ENCODE results near the gene BBS10. TPM values are rescaled to one million over a fixed set of nuclear protein-coding genes. Genes with fewer than 3 reads are reported as not detected.
"Not testable (repeated sequence)": the region's sequence is repeated elsewhere in the genome, so short reads cannot be mapped to it uniquely, and the experiment has no call there.

The BBS10 gene
- 8.5 TPM for total RNA-seq

DNA sequence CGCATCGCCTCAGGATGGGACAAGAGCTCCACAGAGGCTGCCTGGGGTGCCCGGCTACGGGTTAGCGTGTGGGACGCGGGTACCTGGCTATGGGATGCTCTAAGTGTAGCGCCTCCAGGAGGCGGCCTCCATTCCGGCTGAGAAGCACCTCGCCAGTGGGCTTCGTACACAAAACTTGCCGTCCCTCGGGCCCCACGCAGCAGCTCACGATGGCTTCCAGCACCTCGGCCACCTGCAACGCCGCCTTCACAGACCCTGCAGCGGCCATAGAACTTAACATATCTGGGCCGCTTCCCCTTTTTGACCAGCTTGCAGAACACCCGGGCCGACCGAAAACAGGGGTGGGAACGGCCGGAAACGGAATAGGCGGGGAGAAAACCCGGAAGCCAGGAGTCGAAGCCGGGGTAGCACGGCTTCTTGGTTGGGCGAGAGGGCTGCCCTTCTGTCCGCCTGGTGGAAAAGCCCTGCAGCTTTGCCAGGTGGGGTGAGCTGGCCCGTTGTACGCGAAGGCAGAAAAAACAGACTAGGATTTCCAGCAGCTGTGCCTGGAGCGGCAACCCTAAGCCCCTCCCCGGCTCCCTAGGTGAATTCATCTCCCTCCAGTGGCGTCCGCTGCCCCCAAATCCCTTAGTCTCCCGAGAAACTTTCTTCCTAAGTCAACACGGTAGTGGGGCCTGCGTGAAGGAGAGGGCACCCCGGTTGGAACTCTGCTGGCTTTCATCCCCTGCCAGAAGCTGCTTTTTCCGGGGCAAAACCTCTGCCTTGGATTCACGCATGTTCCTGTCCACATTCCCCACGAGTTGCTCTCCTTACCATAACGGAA, at the start of gene BBS10:
Gene BBS10 (minus strand): TSS at position 337 of the 823 bp plus-strand sequence. CDS start 57 bp downstream, at position 280.
- peak; percentile 90 for DNase-seq (ENCODE audit: low spot score)

DNA sequence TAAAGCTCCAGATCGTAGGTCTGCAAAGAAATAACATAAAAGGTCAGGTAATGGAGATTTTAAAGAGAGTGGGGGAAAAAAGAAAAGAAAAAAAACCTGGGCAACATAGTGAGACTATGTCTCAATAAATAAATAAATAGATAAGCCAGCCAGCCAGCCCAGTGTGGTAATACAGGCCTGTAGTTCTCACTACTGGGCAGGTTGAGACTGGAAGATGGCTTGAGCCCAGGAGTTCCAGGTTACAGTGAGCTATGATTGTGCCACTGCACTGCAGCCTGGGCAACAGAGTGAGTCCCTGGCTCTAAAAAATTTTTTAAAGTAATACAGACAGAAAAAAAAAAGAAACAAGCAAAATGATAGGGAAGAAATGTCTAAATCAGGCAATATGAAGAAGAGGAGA, 43.2 kb upstream of the BBS10 start:
- DNase-seq (ENCODE audit: low spot score), result no peak

DNA sequence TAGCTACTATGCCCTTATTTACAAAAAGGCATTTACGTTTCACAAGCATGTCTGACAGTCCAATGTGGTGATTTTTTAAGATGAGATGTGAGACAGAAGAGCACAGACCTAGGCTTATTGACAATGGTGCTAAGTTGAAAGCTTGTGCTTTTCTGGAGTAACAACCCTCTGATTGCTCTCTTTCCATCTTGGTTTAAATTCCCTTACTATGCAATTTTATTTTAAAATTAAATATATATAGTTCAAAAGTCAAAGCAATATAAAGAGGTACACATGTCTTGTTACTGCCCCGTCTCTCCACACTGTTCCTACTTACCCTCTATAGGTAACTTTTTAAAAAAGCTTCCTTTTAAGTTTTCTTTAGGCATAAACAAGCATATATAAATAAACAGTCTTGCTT, 39.4 kb upstream of the BBS10 start:
- DNase-seq (ENCODE audit: low spot score), result no peak

DNA sequence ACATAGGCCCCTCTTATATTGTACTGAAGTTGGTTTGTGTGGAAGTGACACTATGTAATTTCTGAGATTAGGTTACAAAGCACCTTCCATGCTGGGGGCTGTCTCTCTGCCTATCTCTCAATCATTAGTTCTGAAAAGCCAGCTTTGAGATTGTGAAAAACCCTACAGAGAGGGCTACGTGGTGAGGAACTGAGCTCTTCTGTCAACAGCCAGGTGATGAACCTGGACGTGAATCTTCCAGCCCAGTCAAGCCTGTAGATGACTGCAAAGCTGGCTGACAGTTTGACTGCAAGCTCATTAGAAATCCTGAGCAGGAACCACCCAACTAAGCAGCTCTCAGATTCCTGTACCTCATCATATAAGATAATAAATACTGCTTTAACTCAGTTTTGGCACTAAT, 36.3 kb upstream of the BBS10 start:
- no peak for DNase-seq (ENCODE audit: low spot score)

DNA sequence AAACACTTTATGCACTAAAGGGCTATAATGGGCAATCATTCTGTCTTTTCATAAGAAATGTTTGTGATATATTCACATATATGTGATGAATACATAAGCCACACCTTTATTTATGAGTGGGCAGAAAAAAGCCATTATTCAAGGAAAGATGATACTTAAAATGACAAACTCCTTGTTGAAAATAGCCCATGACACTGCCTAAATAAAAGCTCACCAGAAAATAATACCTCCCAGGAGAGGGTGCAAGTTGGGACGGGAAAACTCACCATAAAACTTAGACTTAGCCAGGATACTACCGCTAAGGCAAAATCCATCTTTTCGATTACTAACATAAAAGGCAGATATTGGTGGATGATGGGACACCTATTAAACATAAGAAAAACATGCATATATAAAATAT, 35.8 kb upstream of the BBS10 start:
- no peak for DNase-seq (ENCODE audit: low spot score)

DNA sequence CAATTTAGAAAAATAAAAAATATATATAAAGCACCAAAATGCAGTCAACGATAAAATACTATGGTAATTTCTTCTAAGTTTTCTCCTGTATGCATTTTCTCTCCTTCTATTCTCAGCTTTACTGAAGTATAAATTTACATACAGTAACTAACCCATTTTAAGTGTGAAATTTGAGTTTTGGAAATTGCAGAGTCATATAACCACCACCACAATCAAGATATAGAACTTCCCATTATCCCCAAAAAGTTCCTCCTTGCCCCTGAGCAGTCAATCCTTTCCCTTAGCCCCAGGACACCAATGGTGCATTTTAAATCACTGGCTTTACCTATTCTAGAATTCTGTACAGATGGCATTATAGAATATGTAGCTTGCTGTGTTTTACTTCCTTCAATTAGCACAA, 31.0 kb upstream of the BBS10 start:
- no peak for DNase-seq (ENCODE audit: low spot score)

DNA sequence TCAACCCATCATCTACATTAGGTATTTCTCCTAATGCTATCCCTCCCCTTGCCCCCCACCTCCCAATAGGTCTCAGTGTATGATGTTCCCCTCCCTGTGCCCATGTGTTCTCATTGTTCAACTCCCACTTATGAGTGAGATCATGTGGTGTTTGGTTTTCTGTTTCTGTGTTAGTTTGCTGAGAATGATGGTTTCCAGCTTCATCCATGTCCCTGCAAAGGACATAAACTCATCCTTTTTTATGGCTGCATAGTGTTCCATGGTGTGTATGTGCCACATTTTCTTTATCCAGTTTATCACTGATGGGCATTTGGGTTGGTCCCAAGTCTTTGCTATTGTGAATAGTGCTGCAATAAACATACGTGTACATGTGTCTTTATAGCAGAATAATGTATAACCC, 28.7 kb upstream of the BBS10 start:
- not testable (repeated sequence) for DNase-seq (ENCODE audit: low spot score)

DNA sequence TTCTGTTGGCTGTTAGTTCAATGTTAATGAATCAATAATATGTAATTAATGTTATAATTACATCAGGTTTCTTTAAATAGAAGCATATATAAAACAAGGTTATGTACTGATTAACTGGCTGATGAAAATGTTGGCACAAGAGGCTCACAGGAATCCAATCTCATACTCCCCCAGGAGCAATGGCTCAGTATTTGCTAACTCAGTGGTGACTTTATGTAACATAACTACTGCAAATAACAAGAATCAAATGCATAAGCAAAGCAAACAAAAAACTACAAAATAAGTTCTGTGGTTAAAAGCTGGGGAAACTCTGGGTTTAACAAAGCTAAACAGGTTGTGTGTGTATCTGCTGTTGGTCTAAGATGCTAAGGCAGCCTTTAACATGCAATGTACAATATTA, 27.7 kb upstream of the BBS10 start:
- no peak for DNase-seq (ENCODE audit: low spot score)

DNA sequence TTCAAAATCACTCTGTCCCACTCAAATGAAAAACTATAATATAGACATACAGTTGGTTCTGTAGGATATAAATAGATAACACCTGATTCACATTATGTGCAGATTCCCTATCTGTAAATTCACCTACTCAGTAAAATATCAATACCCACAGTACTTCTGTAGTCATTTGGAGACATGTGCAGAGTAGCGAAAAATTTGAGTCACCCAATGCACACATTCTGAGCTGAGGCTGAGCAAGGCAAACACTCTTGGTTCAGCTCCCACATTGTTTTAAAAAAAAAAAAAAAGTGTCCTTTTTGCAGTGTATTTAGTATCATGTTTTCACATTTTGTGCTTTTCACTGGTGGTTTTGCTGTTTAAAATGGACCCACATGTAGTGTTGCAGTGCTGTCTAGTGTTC, 27.3 kb upstream of the BBS10 start:
- no peak for DNase-seq (ENCODE audit: low spot score)

DNA sequence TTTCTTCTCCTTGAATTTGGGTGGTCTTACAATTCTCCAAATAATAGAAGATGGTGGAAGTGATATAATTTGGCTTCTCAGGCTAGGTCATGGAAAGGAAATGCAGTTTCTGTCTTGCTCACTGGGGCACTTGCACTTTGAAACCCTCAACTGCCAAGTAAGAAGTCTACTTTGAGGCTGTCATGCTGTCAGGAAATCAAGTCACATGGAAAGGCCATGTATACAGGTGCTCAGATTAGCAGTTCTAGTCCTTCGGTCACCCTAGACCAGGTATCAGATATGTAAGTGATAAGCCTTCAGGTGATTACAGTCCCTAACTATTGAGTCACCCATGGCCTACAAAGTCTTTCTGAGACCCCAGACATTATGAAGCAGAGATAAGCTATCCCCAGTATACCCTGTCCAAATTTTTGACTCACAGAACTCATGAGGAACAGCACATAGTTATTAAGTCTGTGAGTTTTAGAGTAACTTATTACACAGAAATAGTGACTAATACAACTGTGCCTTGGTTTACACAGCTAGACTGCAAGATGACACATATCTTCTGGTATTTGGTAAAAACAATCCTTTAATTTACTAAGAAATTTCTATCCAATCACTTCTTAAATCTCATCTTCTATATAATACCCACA, 26.3 kb upstream of the BBS10 start:
- DNase-seq (ENCODE audit: low spot score), result no peak

DNA sequence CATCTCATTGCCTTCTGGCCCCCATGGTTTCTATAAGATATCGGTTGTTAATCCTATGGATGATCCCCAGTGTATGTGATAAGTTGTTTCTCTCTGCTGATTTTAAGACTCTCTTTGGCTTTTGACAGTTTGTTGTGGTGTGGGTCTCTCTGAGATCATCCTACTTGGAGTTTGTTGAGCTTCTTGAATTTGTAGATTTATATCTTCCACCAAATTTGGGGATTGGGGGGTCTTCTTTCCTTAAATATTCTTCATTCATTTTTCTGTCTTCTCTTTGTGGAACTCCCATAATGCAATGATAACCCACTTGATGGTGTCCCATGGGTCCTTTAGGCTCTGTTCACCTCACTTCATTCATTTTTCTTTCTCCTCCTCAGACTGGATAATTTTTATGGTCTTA, 20.0 kb upstream of the BBS10 start:
- DNase-seq (ENCODE audit: low spot score), result no peak

DNA sequence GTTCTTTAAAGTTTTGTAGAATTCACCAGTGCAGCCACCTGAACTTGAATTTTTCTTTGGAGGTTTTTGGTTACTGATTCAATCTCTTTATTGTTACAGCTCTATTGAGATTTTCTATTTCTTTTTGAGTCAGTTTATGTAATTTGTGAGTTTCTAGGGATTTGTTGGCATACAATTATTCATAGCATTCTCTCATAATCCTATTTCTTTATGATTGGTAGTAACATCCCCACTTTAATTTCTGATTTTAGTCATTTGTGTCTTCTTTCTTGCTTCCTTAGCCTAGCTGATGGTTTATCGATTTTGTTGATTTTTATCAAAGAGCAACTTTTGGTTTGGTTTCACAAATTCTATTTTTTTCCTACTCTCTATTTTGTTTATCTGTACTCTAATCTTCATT, 17.9 kb upstream of the BBS10 start:
- no peak for DNase-seq (ENCODE audit: low spot score)

DNA sequence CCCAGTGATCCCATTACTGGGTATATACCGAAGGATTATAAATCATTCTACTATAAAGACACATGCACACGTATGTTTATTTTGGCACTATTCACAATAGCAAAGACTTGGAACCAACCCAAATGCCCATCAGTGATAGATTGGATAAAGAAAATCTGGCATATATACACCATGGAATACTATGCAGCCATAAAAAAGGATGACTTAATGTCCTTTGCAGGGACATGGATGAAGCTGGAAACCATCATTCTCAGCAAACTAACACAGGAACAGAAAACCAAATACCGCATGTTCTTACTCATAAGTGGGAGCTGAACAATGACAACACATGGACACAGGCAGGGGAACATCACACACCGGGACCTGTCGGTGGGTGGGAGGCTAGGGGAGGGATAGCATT, 15.9 kb upstream of the BBS10 start:
- not testable (repeated sequence) for DNase-seq (ENCODE audit: low spot score)

DNA sequence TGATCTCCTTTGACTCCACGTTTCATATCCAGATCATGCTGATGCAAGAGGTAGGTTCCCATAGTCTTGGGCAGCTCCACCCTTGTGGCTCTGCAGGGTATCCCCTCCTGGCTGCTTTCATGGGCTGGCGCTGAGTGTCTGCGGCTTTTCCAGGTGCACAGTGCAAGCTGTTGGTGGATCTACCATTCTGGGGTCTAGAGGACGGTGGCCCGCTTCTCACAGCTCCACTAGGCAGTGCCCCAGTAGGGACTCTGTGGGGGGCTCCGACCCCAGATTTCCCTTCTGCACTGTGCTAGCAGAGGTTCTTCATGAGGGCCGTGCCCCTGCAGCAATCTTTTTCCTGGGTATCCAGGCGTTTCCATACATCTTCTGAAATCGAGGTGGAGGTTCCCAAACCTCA, 12.1 kb upstream of the BBS10 start:
- no peak for DNase-seq (ENCODE audit: low spot score)

DNA sequence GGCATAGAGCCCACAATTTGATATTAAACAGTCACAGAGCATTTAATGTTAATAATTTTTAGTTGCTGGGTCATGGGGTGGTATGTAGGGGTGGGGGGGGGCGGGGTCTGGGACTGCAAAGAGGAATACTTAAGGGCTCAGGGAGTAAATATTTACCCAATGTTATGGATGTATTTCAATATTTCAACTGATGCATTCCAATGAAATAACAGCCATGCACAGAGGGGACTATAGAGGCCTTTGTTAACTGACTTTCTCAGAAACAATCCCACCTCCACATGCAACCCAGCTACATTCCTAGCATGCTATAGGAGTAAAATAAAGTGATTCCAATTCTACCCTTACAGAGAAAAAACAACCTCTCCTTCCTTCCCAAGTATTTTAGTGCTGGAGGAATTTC, 7.9 kb upstream of the BBS10 start:
- DNase-seq (ENCODE audit: low spot score), result no peak

DNA sequence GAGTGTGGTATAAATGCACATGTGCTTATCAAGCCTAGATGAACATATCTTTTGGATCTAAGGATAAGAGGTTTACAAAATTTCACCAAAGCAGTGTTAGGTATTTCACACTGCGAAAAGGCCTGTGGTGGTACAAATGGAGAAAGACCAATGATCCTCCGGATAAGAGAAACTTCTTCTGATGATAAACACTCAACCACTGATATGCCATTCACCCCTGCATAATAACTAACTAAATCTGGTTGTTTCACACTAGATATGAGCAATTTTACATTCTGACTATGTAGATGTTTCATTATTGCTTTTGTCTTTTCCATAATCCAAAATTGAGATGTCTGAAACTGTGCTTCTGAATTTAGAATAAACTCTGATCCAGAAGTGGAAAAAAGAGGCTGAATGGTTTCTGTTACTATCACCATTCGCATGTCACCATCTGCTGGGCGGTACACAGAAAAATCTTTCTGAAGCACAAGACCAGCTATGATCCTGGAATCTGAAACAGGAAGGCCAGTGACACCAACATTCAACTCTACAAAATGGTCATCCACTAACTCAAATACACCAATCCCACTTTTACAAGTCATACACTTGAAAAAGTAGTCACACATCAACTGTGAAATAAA, 1.3 kb downstream of the BBS10 start:
- no peak for DNase-seq (ENCODE audit: low spot score)

DNA sequence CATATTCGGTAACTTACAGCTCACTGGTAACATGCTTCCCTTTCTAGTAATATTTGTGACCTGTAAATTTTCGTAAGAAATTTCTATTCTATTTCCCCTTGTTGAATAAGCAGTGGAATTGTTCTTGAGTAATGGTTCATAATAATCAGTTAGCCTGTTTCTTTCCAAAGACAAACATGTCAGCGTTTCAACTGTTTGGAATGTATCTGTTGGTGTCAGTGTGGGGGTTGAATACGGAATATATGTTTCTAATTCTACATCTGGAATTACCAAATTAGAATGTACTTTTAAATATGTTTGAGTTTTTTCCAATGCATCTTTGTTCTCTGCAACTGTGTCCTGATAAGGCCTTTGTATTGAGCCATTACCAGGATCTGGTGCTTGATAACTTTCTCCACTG, 2.0 kb downstream of the BBS10 start:
- no peak for DNase-seq (ENCODE audit: low spot score)

DNA sequence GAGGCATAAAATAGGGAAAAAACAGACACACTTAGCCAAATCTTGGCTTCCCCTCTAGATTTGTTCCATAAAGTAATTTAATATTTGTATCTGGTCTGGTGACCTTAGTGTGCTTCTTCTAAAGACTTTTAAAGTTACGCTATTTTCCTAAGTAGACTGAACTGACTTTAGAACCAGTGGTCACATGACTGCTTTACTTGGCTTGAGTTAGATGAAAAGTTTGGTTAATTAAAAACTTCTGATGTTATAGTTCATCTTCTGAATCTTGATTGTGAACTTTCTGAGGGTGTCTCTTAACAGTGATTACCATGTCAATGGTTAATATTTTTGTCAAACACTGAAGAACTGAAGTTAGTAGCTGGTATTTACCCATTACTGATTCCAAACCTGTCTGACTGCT, 2.6 kb downstream of the BBS10 start:
- DNase-seq (ENCODE audit: low spot score), result no peak

DNA sequence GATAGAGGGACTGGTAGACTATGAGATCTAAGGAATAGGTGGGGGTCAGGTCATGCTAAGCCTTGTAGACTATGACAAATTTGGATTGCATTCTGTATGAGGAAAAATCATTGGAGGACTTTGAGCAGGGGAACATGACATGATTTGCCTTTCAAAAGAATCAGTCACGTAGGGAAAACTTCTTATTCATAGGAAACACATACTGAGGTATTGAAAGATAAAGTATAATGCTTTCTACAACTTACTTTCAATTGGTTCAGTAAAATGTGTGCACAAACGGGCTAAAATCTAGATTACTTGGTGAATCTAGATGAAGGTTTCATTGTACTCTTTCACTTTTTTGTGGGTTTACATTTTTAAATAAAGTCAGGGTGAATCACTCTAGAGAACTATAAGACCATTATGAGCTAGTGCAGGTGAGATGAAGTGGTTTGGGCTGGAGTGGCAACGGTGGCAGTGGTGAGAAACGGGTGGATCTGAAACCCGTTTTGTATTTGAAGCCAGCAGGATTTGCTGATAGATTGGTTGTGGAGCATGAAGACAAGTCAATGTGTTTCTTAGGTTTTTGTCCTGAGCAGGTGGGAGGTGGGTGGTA, 6.7 kb downstream of the BBS10 start:
- DNase-seq (ENCODE audit: low spot score), result no peak

DNA sequence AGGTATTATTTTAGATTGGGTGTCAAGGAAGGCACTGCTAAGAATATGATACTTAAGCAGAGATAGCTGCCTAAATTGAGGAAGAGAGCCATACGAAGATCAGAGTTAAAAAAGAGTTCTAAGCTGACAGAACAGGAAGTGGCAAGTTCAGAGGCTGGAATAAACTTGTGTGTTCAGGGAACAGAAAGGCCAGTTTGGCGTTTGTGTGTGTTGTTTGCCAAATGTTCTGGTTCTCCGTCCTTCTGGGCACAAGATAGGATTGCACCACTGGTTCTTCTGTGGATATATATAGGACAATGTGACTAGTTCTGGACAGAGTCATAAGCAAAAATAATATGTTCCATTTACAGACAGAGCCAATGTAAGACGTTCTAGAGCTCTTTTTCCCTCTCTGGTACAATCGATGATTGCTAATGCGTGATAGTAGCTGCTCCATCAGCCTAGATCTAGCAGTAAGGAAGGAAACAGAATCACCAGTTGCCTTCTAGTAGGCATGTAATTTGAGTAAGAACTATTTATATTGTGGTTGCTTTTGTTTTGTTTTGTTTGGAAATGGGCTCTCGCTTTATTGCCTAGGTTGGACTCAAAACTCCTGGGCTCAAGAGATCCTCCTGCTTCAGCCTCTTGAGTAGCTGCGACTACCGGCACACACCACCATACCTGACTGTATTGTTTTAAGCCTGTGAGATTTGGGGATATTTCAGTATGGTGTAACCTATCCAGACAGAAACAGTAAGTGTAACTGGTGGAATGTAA, 7.4 kb downstream of the BBS10 start:
- no peak for DNase-seq (ENCODE audit: low spot score)

DNA sequence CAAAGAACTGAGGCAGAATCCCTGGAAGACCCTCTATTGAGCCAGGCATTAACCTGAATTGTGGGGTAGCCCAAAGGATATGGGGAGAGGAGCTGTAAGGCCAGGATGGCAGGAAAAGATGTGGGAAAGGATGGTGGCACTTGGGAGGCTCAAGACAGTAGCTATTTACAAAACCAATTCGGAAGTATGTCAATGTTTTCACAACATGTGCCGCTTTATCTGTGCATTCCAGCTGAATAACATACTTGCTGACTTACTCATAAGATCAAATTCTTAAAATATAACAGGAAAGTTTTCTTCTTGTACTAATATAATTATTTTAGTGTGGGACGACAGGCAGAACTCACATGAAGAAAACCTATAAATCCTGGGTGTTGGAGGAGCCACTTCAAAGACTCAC, 10.6 kb downstream of the BBS10 start:
- DNase-seq (ENCODE audit: low spot score), result no peak

DNA sequence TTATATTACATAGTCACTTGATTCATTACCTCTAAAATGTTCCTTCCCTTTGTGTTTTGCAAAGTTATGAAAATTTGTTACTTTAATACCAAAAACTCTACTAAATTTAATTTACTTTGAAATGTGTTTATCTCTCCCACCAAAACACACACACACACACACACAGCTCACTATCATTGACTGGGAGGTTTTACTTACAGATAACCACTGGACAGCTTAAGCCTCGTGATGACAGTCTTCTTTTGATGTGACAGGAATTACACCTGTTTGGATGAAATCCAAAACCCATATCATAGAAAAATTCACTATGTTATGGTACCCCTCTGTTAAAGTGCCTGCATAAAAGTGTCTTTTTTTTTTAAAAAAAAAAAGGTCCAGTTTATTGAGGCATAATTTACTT, 15.6 kb downstream of the BBS10 start:
- no peak for DNase-seq (ENCODE audit: low spot score)

Measured in mucosa of gallbladder (tissue), 1 donor.